ENCODE data around the gene PXDN.
"Not testable (repeated sequence)": the region's sequence is repeated elsewhere in the genome, so short reads cannot be mapped to it uniquely, and the experiment has no call there.

The PXDN gene

GRCh38 chr2:1744446-1745170, at the start of gene PXDN:
PXDN (minus strand) TSS chr2:1744515; CDS start chr2:1744455, 60 bp downstream.
- DNase-seq (ENCODE audit: low read depth) = no peak

- no peak for DNase-seq (ENCODE audit: low read depth)
Measured at GRCh38 chr2:1793868-1794445, 49.6 kb upstream of the PXDN start.

GRCh38 chr2:1793001-1793867, 48.9 kb upstream of the PXDN start:
- DNase-seq (ENCODE audit: low read depth) = no peak

GRCh38 chr2:1791685-1792435, 47.5 kb upstream of the PXDN start:
- peak; percentile 84 for DNase-seq (ENCODE audit: low read depth)

GRCh38 chr2:1791006-1791605, 46.8 kb upstream of the PXDN start:
- no peak for DNase-seq (ENCODE audit: low read depth)

- DNase-seq (ENCODE audit: low read depth) = no peak
Measured at GRCh38 chr2:1790473-1790872, 46.2 kb upstream of the PXDN start.

- no peak for DNase-seq (ENCODE audit: low read depth)
Measured at GRCh38 chr2:1789610-1790009, 45.3 kb upstream of the PXDN start.

GRCh38 chr2:1788478-1788959, 44.2 kb upstream of the PXDN start:
- no peak for DNase-seq (ENCODE audit: low read depth)

- no peak for DNase-seq (ENCODE audit: low read depth)
Measured at GRCh38 chr2:1787755-1788477, 43.6 kb upstream of the PXDN start.

- DNase-seq (ENCODE audit: low read depth) = no peak
Measured at GRCh38 chr2:1784986-1785617, 40.8 kb upstream of the PXDN start.

GRCh38 chr2:1784087-1784486, 39.8 kb upstream of the PXDN start:
- DNase-seq (ENCODE audit: low read depth) = no peak

- no peak for DNase-seq (ENCODE audit: low read depth)
Measured at GRCh38 chr2:1782514-1782913, 38.2 kb upstream of the PXDN start.

- no peak for DNase-seq (ENCODE audit: low read depth)
Measured at GRCh38 chr2:1781291-1782080, 37.2 kb upstream of the PXDN start.

GRCh38 chr2:1780693-1781092, 36.4 kb upstream of the PXDN start:
- no peak for DNase-seq (ENCODE audit: low read depth)

- not testable (repeated sequence) for DNase-seq (ENCODE audit: low read depth)
Measured at GRCh38 chr2:1780054-1780453, 35.7 kb upstream of the PXDN start.

- no peak for DNase-seq (ENCODE audit: low read depth)
Measured at GRCh38 chr2:1778566-1778965, 34.3 kb upstream of the PXDN start.

GRCh38 chr2:1777781-1778180, 33.5 kb upstream of the PXDN start:
- no peak for DNase-seq (ENCODE audit: low read depth)

- no peak for DNase-seq (ENCODE audit: low read depth)
Measured at GRCh38 chr2:1777156-1777555, 32.8 kb upstream of the PXDN start.

GRCh38 chr2:1775511-1776035, 31.3 kb upstream of the PXDN start:
- no peak for DNase-seq (ENCODE audit: low read depth)

Data from GM04504 (cell line).